DND-41 (cell line): ENCODE measurements around the gene B4GALT1.

ENCODE experiments used
- EZH2 ChIP-seq: IDR thresholded peaks from 3 replicates; pipeline ENCODE4 v1.6.1; 2012; ENCODE audit warnings: borderline replicate concordance, low read depth, mild to moderate bottlenecking, moderate library complexity, low read length, inconsistent platforms; ENCODE audit not compliant: severe bottlenecking
- TF ChIP-seq, protein P1 (sequence below): IDR thresholded peaks from 2 replicates; pipeline ENCODE4 v1.5.1; 2012; ENCODE audit warnings: borderline replicate concordance, low read length, moderate library complexity, mild to moderate bottlenecking; ENCODE audit not compliant: poor library complexity, severe bottlenecking; ENCODE audit errors: extremely low read depth

GRCh38 chr9:33140401-33141360 is 26.5 kb downstream of the B4GALT1 start:
- TF ChIP-seq, protein P1, sequence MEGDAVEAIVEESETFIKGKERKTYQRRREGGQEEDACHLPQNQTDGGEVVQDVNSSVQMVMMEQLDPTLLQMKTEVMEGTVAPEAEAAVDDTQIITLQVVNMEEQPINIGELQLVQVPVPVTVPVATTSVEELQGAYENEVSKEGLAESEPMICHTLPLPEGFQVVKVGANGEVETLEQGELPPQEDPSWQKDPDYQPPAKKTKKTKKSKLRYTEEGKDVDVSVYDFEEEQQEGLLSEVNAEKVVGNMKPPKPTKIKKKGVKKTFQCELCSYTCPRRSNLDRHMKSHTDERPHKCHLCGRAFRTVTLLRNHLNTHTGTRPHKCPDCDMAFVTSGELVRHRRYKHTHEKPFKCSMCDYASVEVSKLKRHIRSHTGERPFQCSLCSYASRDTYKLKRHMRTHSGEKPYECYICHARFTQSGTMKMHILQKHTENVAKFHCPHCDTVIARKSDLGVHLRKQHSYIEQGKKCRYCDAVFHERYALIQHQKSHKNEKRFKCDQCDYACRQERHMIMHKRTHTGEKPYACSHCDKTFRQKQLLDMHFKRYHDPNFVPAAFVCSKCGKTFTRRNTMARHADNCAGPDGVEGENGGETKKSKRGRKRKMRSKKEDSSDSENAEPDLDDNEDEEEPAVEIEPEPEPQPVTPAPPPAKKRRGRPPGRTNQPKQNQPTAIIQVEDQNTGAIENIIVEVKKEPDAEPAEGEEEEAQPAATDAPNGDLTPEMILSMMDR, result no peak
- TF ChIP-seq EZH2, result no peak
